NCI-H2196 treated with DMSO at 0.1 percent for 48 hours (cell line): Measurements from ENCODE around the gene SDHC.

Experiments
- DNase-seq: peaks from one replicate; lab custom pipeline; 2025; ENCODE audit not compliant: unreplicated experiment; lab: John Stamatoyannopoulos, UW

SDHC gene, protein sequence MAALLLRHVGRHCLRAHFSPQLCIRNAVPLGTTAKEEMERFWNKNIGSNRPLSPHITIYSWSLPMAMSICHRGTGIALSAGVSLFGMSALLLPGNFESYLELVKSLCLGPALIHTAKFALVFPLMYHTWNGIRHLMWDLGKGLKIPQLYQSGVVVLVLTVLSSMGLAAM

DNA sequence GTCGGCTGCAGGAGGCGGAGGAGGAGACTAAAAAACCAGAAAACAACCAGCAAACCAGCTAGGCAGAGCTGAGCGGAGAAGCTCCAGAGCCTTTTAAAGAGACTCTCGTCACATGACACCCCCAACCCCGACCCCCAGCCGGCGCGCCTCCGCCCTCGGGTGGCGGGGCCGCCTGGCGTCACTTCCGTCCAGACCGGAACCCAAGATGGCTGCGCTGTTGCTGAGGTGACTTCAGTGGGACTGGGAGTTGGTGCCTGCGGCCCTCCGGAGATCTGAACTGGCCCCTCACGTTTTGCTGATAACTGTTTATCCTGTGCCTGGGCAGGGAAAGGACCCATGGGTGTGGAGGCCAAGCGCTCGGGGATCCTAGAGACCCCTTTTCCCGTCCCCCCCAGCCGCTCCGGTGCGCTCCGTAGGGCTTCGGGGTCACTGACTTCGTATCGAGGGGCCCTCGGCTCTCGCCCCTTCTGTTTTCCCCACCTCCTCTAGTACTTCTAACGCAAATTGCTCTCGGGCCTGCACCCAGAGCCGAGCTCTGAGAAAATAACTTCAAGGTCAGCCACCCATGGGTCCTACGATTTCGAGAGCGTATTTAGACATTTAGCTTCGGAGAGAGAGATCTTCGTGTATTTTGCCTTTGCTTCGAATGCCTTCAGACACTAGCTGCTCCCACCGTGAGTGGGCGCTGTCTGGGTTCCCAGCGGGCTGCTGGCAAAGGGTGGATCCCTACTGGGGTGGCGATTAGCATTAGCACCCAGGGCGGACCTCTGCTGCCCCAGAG lies at the start of gene SDHC:
Gene SDHC (plus strand): TSS at position 181 of the 781 bp plus-strand sequence. CDS start 25 bp downstream, at position 206.
- DNase-seq = peak; percentile 80

DNA sequence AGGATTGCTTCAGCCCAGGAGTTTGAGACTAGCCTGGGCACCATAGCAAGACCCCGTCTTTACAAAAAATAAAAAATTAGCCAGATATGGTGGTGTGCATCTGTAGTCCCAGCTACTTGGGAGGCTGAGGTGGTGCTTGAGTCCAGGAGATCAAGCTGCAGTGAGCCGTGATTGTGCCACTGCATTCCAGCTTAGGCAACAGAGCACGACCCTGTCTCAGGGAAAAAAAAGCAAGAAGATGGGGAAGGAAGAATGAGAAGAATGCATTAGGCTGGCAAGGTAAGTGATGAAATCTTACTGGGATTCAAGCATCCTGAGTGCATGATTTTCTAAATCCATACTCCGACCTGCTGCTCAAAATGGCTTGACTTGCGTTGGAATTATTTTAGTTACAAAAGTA lies 48.9 kb upstream of the SDHC start:
- no peak for DNase-seq

DNA sequence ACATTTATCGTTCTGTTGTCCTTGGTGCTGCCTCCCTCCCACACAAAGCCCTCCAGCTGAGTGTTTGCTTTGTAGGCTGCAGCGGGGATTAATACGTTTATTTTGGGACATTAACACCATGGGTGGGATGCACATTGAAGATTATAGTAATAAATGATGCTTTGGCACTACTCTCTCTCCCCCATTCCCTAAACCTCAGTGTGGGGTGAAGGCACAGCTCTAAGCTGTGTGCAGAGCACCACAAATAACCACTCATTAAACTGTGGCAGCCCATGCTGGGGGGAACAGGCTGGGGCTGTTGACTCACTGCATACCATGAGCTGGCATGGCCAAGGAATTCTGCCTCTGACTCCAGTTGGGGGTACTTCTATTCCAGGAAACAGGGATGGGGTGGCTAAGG lies 48.0 kb upstream of the SDHC start:
- DNase-seq = no peak

DNA sequence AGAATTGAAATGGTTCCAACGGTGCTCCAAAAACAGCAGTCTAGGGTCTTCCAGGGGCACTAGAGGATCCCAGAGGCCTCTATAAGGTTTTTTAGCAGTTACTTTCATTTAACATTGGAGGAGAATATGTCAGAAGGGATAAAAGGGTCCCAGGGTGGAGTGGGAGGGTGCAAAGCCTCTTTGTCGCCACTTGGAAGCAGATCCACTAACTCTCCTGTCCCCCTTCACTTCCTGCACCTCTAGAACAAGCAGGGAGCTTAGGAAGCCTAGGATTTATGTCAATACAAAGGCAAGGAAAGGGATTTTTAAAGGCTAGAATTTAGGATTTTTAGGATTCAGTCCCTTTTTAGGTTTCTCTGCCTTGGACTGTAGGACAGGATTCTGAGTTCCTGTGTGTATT lies 47.3 kb upstream of the SDHC start:
- DNase-seq = no peak

DNA sequence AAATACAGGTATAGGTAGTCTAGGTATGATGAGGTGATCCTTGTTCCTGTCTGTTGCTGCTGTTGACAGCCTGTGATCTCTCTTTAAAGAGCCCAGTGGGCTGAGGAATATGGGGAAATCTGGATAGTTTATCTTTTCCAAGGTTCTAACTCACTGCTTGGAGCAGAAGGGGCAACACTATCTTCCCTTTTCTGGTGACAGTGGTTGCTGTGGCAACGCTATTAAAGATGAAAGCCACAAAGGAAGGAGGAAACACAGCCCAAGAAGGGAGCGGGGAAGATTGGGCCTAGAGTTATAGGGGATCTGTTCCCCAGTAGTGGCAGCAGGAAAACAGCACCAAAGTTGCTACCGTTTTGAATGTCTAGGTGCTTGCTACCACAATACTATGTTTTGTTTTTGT lies 46.9 kb upstream of the SDHC start:
- DNase-seq = no peak

DNA sequence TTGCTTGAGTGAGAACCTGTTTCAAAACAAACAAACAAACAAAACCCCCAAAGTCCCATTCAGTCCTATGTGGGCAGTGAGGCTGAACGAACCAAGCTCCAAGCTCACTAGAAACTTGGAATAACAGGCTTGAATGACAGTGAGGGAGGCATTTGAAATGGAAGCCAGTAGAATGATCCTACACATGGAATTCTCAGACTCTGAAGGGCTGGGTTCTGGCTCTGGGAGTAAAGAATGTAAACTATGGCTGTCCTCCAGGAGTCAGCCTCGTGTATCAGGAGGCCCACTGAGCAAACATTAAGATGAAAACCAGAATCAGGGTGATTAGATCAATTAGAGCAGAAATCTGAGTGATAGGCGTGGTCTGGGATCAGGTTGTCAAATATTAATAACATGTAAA lies 40.8 kb upstream of the SDHC start:
- DNase-seq = no peak

DNA sequence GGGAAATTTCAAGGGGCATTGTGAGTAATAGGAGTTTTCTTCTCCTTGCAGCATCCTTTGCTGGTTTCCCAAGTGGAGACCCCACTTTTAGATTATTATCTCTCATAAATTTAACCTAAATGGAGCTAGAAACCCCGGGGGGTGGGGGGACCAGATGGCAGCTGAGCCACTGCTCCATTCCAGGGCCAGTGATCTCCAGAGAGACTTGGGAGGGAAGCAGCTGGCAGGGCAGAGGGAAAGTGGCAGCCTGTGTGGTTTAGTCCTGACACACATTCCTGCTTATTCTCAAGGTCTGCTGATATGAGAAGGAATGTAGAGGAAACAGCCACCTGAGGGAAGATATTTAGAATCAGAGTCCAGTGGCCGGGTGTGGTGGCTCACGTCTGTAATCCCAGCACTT lies 39.3 kb upstream of the SDHC start:
- DNase-seq = no peak

DNA sequence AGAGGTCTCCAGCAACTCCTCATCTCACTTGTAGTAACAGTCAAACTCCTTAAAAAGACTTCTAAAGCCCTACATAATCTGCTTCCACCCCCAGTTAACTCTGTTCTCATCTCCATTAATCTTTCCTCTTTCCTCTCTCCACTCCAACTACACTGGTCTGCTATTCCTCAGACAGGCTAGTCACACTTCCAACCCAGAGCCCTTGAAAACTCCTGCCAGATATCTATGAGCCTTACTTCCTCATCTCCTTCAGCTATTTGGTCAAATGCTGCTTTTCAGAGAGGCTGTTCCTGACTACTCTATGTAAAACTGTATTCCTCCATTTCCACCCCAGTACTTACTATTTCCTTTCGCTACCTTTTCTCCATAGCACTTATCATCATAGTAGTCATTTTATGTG lies 31.2 kb upstream of the SDHC start:
- DNase-seq = no peak

DNA sequence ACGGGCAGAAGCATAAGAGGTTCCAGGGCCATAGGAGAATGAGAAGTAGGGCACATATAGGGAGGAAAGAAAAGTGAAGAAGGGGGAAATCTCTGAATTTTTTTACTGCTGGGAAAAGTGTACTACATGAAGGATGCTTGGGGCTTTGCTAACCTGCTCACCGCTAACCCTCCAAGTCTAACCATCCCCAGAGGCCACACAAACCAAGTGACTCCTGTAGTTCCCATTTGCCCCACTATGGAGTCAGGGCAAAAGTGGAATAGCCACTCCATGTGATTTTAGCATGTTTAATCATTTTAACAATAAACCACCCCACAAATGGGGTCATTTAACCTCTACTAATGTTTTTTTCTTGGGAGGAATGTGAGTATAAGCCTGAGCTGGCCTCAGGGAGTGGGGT lies 29.1 kb upstream of the SDHC start:
- no peak for DNase-seq

DNA sequence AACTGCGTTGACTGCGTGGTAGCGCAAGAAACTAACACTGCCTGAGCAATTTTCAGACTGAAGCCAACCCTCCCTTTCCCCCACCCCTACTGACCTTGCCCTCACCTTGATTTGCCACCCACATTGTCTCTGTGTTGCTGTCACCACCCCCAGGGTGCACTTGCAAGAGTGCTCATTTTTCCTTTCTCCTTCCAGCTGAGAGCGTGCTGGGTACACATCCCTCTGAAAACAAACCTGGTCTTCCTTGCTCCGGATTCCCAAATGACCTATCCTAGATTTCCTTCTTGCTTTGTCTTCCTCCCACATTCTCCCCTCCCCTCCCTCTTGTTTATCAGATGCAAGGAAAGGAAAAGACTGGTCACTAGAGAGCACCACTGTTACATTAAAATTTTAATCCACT lies 28.7 kb upstream of the SDHC start:
- DNase-seq = no peak

DNA sequence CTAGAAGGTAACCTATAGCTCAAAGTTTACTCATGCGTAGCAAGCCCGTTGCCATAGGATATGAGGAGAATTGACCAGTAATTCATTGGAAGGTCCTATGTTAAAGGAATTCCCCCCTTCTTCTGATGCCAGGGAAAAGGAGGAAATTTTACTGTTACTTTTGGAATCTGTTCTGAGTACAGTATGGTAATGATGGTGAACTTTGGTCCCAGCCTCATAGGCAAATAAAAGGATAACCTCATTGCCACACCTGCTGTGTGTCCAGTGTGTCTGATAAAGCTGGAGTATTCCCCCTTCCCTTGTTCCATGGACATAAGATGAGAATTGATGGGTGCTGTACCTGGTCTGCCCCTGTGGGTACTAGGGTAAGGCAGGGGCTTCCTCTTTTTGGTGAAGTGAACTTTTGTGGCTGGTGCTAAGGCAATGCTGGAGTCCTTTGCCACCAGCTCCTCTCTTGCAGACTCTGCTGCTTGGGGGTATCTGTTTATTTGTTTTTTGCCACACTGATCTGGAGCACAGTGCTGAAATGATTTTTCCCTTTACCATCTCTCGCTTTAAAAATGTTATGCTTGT lies 26.6 kb upstream of the SDHC start:
- DNase-seq = no peak

DNA sequence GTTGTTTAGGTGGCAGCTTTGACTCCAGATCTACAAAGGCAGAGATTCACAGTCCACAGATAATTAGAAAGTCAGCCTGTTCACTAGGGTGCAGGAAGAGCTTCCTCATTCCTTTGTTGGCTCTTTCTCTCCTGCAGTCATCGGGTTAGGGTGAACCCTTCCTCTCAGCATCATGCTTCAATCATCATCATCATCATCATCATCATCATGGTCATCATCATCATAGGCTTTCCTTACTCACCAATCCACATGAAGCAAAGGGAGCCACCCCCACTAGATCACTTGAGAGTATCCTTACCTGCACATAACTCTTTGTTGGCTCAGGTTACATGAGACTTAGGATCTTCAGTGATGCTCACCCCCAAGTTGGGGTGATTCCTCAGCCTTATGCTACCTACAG lies 23.4 kb upstream of the SDHC start:
- no peak for DNase-seq

DNA sequence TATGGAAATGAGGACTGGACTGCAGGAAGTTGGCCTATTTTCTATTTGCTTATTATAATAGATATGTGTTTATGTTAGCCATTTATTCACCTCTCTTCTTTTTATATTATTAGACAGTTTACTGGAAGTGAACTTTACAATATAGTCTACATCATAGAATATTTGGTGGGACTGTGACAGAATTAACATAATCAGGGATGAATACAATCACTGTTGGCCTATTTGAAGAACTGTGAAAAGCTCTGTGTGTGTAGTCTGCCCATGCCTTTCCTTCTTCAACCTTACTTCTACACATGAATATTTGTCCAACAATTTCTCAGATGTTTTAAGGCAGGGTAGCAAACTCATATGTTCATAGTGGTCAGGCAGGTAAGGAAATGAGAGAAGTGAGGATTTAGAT lies 16.8 kb upstream of the SDHC start:
- no peak for DNase-seq

DNA sequence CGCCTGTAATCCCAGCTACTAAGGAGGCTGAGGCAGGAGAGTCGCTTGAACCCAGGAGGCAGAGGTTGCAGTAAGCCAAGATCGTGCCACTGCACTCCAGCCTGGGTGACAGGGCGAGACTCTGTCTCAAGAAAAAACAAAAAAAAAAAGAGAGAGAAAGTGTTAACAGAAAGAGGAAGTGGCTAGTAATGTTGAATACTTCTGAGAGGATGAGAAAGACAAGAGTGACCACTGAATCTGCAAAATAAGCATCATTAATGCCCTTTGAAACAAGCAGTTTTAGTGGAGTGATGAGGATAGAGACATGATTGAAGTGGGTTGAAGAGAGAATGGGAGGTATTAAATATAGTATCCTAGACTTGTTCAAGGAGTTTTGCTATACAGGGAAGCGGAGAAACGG lies 16.1 kb upstream of the SDHC start:
- DNase-seq = no peak

DNA sequence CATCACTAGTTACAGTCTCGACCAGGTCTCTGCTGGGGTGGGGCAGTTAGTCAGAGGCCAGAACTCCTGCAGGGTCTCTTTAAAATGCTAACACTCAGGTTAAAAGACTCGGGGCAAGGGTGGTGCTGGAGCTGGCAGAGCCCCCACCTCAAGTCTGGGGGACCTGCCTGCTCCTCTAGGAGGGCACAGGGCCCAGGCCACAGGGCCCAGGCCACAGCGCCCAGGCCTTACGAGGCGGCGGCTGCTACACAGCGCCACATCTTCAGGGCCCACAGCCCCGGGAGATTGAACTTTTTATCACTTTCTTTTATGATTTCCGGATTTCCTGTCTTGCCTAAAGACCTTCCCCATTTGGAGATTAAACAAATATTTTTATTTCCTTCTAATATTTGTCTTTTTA lies 14.8 kb upstream of the SDHC start:
- DNase-seq = no peak

DNA sequence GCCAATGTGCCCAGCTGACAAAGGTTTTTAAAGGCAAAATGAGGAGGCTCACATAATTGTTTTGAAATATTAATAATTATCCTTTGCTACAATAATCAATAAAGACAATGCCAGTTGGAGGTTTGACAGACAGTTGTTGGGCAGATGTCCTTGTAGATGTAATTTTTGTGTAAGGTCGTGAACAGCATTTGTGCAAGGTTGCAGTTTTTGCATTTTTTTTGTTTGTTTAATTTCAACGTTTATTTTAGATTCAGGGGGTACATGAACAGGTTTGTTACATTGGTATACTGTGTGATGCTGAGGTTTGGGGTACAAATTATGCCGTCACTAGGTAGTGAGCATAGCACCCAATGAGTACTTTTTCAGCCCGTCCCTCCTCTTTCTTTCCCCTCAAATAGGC lies 13.7 kb upstream of the SDHC start:
- DNase-seq = no peak

DNA sequence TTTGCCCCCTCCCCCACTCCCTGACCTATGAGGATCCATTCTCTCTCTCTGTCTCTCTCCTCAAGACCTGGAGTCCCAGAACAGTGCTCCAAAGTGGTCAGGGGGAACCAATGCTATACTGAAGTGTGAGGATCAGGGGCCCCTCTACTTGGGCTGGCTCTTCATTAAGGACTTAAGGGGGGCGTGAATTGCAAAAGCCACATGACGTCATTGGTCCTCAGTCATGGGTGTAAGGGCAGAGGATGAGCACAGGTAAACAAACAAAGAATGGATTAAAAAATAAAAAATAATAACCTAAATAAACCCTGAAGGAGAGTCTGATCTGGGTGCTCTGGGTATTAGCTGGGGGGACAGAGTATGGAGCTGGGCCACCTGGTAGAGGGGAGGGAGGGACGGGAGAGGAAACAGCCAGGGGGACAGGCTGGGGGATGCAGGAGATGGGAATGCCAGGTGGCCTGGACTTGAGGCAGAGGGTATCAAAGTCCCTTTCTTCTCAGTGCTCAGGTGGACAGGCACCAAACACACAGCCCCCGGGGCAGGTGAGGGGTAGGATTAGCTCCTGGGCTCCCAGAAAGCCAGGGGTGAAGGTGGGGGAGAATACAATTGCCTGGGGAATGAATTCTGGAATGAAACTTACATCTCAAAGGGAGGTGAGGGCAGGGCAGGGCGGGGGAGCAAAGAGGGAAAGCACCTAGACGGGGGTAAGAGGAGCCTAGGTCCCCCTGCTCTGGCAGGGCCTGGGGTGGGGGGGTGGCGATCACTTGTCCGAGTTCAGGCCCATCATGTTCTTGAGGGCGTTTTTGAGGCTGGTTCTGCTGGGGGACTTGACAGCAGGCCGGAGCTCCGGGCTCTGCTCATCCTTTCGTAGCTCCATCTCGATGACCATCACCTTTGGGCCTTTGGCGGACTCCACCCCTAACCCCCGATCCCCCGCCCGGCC lies 9.0 kb upstream of the SDHC start:
- no peak for DNase-seq

DNA sequence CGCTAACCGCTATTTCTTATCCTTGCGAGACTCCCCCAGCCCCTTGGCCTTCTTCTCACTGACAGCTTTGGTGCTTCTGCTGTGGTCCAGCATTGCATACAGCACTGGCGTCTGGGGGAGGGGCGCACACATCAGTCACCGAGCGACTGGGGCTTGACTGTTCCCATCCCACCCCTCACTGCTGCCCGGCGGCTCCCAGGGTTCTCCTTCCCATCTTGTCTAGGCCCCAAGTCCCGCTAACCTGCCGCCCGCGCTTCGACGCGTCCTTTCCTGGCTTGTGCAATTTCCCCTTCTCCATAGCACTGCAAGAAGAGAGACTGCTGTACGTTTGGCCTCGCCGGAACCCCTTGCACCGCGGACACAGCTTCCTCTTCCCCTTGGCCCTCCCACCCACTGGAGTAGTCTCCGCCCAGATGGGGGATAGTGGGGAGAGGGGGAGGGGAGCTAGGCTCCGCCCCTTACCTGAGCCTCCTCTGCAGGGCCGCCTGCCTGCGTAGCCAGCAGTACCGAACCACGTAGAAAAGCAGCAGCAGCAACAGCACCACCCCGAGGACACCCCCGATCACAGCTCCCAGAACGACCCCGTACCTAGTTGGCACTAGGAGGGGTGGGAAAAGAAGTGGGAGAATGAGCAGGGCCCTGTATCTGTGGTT lies 8.2 kb upstream of the SDHC start:
- DNase-seq = peak; percentile 83

DNA sequence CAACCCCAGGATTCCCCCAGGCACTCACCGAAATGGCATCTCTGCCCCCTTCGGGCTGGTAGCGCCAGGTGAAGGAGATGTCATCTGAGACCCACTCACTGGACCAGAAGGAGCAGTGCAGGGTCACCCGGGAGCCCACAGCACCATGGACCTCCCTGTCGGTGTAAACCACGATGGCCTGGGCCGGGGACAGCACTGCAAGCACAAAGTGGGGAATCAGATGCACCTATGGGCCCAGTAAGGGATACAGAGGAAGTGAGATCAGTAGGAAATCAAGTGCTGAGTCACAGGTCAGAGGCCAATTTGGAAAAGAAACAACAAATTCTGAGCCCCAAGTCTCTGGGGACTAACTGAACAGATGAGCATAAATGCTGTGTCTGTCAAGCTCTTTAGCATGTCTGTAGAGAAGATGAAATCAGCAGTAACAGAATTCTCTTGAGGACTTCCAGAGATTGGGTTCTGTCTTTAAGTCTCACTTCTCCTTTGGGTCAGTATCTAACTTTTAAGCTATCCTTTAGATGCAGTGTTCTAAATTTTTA lies 6.9 kb upstream of the SDHC start:
- no peak for DNase-seq

DNA sequence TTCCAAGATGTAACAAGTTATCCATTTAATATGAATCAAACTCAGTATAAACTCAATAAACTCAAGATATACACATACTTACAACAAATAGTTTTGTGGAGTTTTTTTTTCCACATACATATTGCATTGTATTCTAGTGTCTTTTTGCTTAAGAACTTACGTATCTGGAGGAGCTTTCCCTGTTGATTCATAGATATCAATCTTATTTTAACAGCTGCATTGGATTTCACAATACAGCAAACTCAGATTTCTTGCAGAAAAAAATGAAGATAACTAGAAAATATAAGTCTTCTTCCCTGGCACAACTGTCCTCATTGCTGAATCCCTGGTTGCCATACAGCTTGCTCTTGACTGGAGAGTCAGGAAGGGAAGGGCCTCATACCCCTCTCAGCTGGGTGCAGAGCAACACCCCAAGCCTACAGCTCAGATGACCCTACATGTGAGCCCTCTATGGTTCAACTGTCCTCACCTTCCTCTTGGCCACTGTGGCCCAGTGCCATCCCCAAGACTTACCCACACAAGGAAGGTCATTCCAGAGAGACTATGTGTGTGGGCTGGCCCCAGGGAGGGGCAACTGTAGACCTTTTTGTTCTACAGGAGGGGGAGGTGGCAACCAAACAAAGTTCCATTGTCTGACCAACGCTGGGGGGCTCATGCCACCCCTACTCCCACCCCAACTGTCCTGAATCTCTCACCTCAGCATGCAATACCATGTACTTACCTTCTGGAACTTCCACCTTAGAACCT lies 6.1 kb upstream of the SDHC start:
- no peak for DNase-seq
